Measurements from ENCODE around the gene DLGAP1.

The DLGAP1 gene

DNA sequence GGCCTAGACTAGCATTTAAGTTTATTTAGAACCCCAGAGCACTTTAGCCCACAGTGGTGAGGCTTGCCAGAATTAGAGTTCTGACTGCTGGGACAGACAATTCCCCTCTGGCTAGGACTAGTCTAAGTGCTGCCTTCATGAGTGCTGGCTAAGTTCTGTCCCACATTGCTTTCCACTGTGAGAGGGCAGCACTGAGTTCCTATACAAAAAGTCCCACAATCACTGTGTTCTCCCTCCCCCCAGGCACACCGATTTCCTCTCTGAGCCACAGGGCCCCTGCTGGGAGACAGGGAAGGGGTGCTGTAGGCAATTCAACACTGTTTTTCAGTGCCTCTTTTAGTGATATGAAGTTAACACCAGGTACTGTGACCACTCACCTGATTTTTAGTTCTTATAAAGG, 310.9 kb downstream of the DLGAP1 start:
- no peak for DNase-seq

DNA sequence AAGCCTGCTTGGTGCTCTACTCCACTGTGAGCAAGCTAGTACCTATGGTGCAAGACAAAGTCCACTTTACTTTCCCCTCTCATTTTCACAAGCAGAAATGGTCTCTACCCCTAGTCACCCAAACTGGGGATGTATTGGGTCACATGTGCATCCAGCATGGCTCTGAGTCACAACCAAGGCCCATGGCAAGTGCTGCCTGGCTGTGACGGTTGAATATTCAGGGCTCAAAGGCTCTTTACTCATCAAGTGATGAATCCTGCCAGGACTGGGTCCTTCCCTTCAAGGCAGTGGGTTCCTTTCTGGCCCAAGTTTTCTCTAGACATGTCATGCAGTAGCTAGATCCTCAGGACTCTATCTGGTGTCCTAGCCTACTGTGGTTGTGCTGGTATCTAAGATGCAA, 311.5 kb downstream of the DLGAP1 start:
- DNase-seq = no peak

DNA sequence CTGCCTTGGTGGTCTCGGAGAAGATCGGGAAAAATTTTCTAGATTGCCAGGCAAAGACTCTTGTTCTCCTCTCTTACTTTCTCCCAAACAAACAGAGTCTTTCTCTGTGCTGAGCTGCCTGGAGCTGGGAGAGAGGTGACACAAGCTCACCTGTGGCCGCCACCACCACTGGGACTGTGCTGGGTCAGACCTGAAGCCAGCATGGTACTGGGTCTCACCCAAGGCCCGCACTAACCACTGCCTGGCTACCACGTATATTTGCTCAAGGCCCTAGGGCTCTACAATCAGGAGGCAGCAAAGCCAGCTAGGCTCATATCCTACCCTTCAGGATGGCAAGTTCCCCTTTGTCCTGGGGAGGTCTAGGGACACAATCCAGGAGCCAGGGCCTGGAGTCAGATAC, 312.2 kb downstream of the DLGAP1 start:
- DNase-seq = no peak

DNA sequence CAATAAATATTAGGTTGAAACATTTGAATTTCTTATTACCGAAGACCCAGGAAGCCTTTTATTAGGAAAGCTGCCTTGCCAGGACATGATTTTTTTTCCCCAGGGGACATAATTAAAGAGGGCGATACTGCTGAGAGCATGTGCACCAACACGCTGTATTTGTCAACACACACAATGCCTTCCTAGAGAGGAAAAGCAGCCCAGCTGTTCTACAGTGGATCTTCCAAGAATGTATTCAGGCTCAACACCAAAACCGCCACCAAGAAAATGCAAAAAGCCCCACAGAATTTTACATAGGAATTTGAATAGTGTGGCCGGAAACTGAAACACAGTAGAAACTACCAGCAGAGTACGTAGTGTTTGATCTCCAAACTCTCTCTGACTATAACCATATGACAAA, 320.4 kb downstream of the DLGAP1 start:
- peak; percentile 74 for DNase-seq

DNA sequence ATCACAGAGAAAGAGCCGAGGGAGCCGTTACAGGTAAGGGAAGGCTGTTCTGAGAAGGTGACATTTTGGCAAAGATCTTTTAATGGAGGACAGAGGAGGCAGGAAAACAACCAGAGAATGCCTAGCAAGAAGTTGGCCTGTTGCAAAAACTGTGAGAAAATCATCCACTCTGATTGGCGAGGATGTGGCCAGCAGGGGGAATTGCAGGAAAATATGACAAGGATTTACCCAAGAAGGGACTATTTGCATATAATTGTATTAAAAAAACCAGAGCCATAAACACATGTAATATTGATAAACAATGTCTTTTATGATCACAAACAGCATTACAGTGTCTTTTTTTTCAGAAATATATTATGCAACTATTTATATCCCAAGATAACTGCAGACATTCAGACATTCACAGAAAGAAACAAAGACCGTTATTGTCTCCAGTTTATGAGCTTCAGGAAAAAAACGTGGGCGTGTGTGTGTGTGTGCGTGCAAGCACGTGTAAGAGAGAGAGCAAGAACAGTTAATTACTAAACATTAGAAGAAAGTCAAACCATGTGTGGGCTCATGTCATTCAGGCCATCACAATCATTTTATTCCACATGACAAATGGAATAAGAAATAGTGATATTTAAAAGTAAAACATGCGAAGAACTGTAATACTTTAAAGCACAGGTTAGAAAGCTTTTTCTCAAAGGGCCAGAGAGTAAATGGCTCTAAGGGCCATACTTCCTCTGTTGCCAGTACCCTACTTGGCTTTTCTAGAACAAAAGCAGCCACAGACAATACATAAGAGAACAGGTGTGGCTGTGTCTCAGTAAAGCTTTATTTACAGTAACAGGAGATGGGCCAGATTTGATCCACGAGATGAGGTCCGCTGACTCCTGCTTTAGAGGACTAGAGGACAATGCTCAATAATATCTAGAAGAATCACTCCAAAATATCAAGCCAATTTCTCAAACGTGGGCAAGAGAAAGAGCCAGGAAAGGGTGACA, 324.1 kb downstream of the DLGAP1 start:
- DNase-seq = no peak

DNA sequence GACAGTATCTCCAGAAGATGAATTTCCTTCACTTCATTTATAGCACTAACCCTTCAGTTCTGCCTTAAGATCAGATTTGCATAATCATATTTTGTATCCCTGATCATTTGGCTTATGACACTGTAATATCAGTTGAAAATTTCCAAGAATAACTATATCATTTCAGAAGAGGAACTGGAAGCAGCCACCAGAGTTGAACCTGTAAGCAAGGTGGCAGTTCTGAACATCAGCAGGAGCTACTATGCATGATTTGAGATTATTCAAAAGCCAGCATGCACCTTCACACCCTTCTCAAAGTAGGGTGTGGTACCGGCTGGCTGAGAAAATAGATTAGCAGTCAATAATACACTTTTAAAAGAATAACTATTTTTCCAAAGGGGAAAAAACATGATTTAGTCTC, 328.2 kb downstream of the DLGAP1 start:
- no peak for DNase-seq

DNA sequence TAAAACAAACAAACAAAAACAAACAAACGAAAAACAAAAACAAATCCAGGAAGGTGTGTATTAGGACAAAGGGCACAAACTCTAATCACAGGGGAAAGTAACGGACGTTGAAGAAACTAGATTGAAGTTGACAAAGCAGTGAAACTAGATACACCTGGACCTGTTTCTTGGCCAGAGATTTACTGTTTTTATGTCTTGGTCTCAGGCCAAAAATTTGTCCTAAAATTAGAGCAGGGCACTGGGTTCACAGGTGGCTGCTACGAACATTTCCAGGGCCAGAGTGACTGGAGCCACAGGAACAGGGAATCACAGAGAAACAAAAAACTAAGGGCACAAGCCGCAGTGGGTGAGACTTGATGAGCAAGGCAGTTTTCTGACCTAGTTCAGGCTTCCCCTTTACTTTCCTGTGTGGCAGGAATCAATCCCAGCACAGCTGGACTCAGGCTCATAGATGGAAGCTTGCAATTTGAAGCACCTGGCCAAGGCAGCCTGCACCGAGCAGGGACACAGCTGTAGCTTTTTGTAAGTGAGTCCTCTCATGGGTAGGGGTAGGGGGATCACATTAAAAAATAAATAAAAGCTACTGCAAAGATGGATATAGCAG, 329.4 kb downstream of the DLGAP1 start:
- no peak for DNase-seq

DNA sequence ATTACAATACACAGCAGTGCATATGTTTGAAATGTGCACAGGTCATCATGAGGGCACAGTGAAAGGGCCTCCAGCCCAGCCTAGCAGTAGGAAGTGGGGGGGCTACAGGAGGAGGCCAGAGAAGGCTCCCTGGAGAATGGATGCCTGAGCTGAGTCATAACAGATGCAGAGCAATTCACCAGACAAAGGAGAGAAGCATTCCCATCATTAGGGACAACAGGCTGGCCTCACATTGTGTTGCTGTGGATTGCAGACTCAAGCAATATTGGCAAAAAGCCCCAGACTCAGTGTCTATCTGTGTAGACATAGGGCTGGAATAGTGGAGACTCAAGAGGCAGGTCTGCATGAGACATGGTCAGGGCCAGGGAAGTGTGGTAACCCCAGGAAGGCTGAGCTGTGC, 329.9 kb downstream of the DLGAP1 start:
- DNase-seq = peak; percentile 63

DNA sequence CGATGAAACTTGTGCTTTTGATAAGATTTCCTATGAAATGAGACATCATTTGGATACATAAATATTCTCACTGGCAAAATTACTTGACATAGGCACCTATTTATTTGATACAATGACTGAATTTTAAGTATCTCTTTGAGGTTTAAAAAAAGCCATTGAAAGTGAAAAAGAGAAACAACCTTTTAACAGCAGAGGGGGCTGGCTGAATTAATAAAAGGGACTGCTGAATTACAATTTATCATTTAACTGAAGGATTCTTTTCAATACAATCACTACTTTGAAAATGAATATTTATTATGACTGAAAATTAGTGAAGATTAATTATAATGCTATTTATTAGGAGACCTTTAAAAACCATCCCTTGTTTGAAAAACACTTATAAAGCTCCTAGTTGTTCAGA, 335.3 kb downstream of the DLGAP1 start:
- no peak for DNase-seq

DNA sequence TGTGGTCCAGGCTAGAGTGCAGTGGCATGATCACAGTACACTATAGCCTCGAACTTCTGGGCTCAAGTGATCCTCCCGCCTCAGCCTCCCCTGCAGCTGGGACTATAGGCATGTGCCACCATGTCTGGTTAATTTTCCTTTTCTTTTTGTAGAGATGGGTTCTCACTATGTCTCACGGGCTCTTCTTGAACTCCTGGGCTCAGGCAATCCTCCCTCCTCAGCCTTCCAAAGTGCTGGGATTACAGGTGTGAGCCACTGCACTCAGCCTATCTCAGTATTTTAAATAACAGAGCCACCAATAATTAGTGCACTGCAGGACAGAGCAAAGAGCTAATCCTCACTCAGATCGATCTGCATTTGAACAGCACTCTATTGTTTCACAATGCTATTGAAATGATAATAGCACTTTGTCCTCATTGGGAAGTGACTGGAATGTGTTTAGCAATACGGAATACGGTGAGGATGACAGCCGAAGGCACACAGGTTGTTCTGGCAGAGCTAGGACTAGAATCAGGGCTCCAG, 335.9 kb downstream of the DLGAP1 start:
- DNase-seq = no peak

DNA sequence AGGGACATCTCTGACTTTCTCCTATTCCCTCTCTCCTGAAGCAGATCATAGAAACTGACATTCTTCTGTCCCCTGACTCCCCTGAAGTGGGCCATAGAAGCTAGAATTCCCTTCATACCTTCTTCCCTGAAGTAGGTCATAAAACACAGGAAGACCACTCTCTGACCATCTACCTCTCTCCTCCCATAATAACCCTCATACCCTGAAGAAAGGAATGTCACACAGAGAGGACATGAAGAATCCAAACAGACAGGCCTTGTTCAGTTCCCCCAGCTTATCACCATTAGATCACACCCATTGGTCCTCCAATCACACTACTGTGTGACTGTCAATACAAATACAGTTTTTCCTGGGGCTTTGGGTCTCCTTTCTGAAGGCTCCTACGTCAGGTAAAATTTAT, 347.1 kb downstream of the DLGAP1 start:
- DNase-seq = no peak

DNA sequence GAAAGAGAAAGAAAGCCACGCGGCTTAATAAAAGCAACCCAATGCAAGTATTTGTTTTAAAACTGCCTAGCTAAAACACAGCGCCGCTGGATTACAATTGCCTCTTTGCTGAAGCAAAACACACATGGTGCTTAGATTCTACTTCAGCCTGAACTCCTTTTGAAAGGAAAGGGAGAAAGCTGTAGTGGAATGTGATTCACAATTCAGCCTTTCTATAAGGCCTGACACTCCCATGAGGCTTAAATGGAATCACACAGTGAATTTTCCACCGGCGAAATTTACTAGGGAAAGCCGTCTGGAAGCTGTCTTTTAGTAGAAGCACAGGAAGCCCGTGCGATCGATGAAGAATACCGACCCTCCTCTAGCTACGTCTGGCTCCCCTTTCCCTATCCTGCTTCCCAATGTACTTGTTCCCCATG, 348.0 kb downstream of the DLGAP1 start:
- DNase-seq = no peak

DNA sequence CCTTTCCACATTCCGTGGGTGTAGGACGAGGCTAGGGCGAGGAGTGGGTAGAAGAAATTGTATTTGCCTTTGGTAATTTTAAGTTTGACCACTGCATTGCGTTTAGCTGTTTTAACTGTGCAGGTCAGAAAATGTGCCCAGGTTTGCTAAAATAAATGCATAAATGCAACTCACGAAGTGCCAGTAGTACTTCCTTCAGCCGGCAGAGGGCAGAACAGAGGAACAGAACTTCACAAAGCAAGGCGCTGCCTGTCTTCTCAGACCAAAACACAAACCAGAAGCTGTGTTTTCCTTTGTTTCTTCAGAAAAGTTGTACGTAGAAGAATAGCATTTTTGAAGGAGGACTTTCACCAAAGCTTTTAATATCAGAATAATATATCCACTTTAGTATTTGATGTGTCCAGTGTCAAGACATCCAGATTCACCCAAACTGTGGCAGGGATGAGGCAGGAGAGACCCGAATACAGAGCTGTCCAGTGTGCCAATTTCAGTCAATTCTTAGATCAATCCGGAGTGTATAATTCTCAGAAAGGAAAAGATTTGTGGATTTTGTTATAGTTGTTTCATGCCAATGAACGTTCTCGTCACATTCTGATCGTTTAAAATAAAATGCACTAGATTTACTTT, 348.6 kb downstream of the DLGAP1 start:
- no peak for DNase-seq

DNA sequence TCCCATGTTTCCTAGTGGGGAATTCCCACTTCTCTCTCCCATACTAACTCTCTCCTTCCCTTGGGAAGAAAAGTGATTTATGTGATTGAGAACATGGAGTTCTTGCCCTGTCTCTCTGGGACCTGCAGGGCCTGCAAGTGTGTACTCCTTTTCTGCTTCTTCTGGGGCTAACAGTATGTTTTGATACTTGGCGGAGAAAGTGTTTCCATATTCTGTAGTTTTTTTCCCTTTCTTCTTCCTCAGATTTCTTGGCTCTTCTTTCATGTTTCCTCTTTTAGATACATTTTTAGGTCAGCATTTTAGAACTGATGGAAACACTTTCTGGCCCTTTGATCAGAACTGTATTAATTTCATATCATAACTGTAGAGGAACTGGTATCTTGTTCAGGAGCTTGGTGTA, 352.2 kb downstream of the DLGAP1 start:
- DNase-seq = no peak

DNA sequence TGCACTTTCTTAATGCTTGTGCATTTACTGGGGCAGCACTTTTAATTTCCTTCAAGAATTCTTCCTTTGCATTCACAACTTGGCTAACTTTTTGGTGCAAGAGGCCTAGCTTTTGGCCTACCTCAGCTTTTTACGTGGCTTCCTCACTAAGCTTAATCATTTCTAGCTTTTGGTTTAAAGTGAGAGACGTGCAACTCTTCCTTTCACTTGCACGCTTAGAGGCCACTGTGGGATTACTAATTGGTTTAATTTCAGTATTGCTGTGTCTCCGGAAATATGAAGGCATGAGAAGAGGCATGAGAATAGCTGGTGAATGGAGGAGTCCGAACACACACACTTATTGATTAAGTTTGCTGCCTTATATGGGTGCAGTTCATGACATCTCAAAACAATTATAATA, 354.1 kb downstream of the DLGAP1 start:
- DNase-seq = no peak

DNA sequence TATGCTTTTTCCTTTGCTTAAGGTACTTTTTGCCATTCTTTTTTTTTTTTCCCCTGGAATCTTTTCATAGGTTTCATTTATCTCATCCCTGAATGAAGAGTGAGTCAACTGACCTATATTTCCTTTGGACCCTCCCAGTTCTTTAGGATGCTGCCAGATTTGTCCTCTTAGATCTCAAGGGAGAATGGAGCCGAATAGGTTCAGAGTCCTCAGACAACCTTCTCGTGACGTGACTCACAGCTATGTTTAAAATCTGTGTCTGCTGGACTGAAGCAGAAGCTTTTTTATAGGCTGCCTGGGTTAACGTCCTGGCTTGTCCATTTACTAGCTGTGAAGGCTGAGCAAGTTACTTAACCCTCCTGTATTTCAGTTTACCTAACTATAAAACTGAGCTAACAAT, 358.6 kb downstream of the DLGAP1 start:
- DNase-seq = no peak

DNA sequence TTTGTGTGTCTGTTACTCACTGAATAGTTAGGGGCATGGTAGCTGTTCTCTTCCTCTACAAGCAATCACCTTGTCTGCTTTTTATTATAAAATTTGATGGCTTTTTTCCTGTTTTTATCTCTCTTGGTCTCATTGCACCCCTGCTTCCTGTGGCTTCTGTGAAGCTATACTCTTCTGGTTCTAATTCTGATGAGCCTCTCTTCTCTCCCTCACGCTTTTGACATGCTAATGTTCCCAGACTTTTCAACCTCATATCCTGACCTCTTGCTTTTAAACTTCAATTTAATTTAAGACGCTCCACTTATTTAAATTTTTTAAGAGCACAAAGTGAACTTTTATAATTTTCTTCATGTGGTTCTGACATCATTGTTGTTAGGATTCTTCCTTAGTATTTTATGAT, 361.4 kb downstream of the DLGAP1 start:
- DNase-seq = no peak

DNA sequence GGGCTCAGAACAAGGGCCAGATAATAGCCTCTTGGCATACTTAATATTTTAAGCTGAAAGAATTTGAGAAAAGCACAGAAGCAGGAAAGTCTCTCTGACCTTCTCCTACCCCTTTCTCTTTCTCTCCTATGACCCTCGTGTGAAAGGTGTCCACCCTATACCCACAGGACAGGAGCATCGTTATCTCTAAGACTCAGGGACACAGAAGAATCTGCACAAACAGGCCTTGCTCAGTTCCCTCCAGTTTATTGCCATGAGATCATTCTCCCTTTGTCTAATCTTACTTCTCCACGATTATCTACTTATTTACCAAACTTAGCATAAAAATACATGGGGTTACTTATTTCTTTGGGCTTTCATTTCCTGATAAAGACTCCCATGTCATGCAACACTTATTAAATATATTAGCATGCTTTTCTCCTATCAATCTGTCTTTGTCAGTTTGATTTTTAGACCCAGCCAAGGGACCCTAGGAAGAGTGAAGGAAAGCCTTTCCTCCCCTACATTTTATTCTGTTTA, 370.7 kb downstream of the DLGAP1 start:
- no peak for DNase-seq

DNA sequence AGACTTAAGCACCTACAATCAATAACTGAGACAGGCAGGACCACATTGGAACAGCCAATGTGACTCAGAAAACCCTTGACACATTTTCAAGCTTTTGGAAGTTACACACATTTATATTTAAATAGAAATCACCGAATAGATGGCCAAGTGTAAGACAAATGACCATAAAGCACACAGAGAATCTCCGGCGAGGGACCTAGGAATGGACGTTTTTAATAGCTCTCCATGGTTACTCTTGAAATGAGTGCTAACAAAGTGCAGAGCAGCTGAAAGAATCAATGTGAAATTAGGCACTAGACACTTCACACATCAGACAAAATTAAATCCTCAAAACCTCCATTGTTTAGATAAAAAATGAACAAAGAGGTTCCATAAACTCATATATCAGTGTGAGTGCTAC, 376.9 kb downstream of the DLGAP1 start:
- DNase-seq = no peak

DNA sequence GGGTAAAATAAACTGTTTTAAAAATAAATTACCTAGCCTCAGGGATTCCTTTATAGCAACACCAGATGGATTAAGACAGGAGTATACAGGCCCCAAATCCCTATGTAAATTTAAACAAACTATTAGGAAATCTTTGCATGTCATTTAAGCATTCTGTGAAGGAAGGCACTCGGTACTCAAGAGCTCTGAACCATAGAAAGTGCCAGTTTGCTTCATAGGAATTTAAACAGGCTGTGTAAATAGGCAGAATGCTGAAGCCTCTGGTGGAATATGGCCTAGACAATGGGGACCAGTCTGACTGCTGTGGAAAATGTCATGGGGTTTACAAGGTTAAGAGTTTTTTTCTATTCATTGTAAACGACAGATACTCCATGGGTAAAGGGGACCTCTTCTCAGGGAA, 377.4 kb downstream of the DLGAP1 start:
- no peak for DNase-seq

DNA sequence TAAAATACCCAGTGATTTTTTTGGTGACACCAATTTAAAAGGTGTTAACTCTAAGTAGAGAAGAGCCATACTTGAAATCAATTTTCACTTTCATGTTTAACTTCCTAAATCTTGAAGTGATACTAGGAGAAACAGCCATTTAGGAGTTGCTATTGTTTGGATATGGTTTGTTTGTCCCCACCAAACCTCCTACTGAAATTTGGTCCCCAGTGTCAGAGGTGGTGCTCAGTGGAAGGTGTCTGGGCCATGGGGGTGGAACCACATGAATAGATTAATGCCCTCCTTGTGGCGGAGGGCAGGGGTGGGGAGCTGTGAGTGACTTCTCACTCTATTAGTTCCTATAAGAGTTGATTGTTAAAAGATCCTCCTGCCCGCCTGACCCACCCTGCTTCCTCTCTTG, 377.9 kb downstream of the DLGAP1 start:
- no peak for DNase-seq

DNA sequence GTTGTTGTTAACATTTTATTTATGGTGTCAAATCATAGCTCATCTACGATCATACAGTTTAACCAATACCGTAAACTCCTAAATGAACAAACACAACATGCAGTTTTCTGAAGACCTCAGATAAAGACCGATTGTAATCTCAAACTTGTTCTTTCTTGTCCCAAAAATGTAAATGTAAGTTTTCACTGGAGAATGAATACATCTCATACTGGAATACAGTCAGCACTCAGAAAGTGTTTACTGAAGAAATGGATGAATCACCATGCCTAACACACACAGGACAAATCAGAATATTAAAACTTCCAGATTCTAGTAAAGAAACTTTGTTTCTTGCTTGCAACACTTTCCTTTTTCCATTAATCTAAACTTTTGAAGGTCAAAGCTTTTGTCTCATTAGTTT, 380.5 kb downstream of the DLGAP1 start:
- DNase-seq = no peak

DNA sequence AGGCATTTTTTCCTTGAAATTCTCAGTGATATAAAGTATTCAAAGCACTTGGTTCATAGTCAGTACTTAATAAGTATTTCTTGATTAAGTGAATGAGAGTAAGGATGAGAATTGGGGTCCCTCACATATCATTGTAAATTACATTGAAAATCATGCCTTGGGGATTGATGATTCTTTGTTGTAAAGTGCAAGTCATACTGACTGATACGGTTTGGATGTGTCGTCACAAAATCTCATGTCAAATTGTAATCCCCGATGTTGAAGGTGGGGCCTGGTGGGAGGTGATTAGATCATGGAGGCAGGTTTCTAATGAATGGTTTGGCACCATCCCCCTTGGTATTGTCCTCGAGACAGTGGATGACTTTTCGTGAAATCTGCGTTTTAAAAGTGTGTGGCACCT, 385.9 kb downstream of the DLGAP1 start:
- DNase-seq = no peak
